A204.1 (cell line): Measurements from ENCODE around the gene ERBB3.

ENCODE experiments used
- FAIRE-seq: peaks from 2 replicates; lab custom pipeline; 2012; peaks lifted over from hg19 to GRCh38; lab: Jason Lieb, UNC

Gene ERBB3

DNA sequence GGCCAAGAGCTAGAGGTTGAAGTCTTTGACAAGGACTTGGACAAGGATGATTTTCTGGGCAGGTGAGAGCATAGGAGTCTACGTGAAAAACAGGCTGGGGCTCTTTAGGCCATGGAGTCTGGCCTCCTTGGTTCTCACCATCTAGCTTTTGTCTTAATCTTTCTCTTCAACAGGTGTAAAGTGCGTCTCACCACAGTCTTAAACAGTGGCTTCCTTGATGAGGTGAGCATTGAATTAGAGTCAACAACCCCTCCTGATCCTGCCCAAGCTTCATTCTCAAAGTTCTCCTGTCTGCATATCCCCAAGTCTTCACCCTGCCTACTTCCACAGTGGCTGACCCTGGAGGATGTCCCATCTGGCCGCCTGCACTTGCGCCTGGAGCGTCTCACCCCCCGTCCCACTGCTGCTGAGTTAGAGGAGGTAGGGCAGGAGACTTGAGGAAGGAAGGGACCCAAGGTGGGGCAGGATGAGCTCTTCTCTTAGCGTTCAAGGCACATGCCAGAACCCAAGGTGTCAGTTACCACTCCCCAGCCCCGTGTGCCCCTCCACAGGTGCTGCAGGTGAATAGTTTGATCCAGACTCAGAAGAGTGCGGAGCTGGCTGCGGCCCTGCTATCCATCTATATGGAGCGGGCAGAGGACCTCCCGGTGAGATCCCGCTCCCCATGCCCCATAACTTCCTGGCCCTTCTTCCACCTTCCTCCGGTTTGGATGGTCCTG, 58.0 kb downstream of the ERBB3 start:
- no peak for FAIRE-seq

GRCh38 chr12:56141946-56142784, 62.2 kb downstream of the ERBB3 start:
- no peak for FAIRE-seq

DNA sequence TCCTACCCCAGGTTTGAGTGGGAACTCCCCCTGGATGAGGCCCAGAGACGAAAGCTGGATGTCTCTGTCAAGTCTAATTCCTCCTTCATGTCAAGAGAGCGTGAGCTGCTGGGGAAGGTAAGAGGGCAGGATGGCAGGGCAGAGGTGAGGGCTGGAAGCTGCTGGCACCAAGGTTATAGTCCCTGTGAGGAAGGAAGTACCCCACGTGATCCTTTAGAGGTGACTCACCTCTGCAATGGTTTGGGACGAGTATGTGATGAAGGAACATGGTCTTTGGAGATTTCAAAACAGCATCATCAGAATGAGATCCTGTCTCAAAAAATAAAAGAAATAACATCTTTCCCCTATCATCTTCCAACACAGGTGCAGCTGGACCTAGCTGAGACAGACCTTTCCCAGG, 63.3 kb downstream of the ERBB3 start:
- FAIRE-seq = no peak

- no peak for FAIRE-seq
These were observed 63.9 kb downstream of the ERBB3 start for GRCh38 chr12:56143870-56144269.

GRCh38 chr12:56145217-56145616, 65.3 kb downstream of the ERBB3 start:
- no peak for FAIRE-seq

- no peak for FAIRE-seq
These were observed 66.8 kb downstream of the ERBB3 start for GRCh38 chr12:56146492-56147460.

DNA sequence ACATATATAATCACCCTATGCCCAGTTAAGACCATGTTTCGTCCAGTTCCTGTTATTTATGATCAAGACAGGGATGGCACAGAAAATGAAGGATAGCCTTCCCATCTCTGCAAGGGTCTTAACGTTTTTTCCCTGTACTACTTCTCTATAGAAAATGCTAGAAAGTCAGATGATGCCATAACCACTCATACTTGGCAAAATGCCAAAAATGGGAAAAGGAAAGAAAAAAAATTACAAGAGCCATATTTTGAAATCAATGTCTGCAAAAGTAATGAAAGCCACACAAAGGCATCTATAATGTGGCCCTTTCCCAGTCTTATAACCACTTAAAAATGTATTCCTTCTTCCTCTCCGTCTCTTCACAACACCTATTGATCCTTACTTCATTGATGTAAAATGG, 70.6 kb downstream of the ERBB3 start:
- no peak for FAIRE-seq

DNA sequence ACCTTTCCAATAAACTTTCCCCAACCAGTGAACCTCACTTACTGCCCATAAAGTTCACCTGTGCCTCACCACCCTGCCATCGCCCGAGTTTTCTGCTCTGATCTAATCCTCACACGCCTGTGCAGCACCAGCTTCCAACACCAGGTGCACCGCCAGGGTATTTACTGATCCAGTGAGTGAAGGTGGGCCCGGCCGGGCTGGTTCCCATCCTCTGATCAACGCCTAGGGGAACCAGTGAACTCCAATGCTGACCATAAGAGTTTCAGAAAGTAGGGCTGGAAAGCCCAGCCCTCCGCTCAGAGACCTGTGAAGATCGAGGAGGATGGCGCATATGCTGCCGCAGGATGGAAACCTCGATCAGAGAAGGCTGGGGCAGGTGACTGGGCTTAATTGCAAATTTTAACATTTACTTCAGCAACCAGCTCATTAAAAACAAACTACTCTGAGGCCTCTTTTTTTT, 71.7 kb downstream of the ERBB3 start:
- FAIRE-seq = no peak

GRCh38 chr12:56152132-56152755, 72.3 kb downstream of the ERBB3 start, which contains the start of gene MYL6B:
MYL6B (plus strand) TSS chr12:56152587; CDS start chr12:56153919, 1,332 bp downstream.
- peak; percentile 35 for FAIRE-seq
